NCI-H526 (cell line): ENCODE data around the gene ARHGAP15.

Source experiments
- DNase-seq, 2 experiments: peaks; one replicate each; lab custom pipeline; 2025; lab: John Stamatoyannopoulos, UW

ARHGAP15 gene

GRCh38 chr2:143169105-143169504 is 39.9 kb downstream of the ARHGAP15 start:
- peak in 1 of 2 experiments; percentile 17 for DNase-seq

DNA sequence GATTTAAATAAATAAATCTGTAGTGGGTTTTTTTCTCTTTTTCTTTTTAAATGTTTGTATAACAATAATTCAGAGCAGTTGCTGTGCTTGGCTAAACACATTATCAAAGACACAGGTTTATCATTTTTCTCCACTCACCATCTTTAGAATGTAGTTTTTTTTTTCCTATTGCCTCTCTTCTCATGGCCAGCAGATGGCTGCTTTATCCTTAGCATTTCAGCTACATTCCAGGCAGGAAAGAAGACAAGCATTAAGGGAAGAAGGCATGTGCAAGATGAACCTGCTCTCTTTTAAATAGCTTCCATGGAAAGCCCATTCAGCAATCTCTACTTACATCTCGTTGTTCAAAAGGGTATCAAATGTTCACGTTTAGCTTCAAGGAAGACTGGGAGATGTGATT is 42.6 kb downstream of the ARHGAP15 start:
- DNase-seq: peak in 1 of 2 experiments; percentile 12

- no peak for DNase-seq
These were observed 46.2 kb downstream of the ARHGAP15 start for GRCh38 chr2:143175438-143175837.

GRCh38 chr2:143176606-143177005 is 47.4 kb downstream of the ARHGAP15 start:
- DNase-seq: no peak

- peak; percentile 26 to 59 for DNase-seq
These were observed 48.0 kb downstream of the ARHGAP15 start for GRCh38 chr2:143177096-143177786.

DNA sequence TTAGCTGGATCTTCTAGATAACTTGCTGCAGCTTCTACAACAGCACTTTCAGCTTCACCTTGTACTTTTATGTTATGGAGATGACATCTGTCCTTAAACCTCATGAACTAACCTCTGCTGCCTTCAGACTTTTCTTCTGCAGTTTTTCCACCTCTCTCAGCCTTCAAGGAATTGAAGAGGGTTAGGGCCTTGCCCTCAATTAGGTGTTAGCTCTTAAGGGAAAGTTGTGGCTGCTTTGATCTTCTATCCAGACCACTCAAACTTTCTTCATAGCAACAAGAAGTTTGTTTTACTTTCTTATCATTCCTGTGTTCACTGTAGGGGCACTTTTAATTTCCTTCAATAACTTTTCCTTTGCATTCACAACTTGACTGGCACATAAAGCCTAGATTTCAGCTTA is 52.3 kb downstream of the ARHGAP15 start:
- DNase-seq: no peak

GRCh38 chr2:143182649-143183048 is 53.4 kb downstream of the ARHGAP15 start:
- DNase-seq: no peak

DNA sequence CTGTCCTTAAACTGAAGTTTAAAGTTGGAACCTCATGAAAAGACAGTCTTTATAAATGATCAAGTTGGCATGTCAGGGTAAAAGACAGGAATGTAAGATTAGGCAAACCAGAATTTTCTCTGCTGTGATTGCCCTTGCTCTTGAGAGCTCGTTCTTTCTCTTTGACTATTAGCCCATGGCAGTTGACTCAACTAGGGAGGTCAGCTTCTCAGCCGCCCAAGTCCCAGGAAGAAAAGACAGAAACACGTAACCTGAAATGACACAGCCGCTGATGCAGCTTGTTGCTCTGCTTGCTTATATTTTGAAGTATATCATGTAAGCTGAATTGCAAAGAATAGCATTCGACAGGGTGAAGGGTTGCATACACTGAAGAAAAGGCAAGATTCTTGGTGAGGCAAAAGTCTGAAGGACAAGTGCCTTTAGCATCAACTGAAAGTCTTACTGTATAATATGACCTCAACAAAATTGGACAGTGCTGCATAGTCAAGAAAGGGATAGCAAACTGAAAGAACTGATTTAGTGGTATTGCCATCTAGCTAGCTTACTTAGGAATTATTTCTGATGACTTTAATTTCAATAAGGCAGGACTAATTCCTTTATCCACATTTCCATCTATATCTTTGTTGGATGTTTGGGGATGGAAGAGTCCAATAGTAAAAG is 54.7 kb downstream of the ARHGAP15 start:
- no peak for DNase-seq

DNA sequence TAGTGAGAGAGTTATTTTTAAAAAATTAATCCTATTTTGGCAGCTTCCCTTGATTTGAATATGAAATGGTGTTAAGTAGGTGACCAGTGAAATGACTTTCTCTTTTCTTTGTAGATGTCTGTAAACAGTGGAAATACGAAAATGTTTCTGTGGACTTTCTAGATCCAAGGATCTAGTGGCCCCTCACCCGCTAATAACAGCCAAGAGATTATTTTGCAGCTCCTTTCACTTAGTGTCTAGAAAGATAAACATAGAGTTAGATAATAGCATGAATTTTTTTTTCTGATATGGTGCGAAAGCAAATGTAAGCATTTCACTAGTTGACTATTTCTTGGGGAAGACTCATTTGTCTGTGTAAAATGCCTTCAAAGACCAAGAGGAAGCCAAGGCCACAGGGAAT is 57.7 kb downstream of the ARHGAP15 start:
- no peak for DNase-seq

- no peak for DNase-seq
These were observed 61.2 kb downstream of the ARHGAP15 start for GRCh38 chr2:143190431-143190830.

GRCh38 chr2:143192106-143192505 is 62.9 kb downstream of the ARHGAP15 start:
- DNase-seq: no peak

- no peak for DNase-seq
These were observed 63.5 kb downstream of the ARHGAP15 start for GRCh38 chr2:143192716-143193115.

DNA sequence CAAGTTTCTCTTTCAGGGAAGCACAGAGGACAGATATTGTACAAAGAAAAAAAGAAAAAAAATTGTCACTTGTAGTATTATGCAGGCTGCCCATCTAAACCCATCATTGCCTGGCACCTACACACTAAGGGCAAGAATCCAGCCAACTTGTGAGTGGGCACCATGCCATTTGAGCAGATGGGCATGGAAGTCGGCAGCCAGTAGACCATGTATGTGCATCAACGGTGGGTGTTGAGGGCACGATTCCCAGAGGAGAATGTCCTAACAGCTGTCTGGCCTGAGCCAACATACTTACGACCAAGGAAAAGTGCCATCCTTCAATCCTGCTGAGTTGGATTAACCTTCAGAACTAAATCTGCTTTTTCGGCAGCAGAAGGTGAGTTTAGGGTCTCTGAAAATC is 63.9 kb downstream of the ARHGAP15 start:
- DNase-seq: no peak

DNA sequence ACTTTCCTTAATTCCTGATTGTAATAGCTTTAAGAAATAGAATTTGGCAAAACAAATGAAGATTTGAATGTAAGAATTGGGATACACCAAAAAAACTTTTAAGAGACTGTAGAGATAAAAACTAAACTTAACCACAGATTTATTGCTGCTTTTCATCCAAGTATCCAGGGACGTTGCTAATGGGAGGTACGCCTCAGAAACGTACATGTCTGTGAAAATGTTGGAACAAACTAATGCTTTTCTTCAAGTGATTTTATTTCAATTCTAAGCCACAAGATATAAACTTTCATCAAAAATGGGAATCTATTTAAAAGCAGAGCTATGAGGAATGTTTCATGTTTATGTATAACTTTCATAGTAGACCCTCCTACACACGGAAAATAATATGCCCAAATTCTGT is 66.3 kb downstream of the ARHGAP15 start:
- DNase-seq: no peak

- no peak for DNase-seq
These were observed 74.8 kb downstream of the ARHGAP15 start for GRCh38 chr2:143204062-143204461.

GRCh38 chr2:143205106-143205764 is 76.0 kb downstream of the ARHGAP15 start:
- peak in 1 of 2 experiments; percentile 31 for DNase-seq

GRCh38 chr2:143209570-143210445 is 80.6 kb downstream of the ARHGAP15 start:
- no peak for DNase-seq

DNA sequence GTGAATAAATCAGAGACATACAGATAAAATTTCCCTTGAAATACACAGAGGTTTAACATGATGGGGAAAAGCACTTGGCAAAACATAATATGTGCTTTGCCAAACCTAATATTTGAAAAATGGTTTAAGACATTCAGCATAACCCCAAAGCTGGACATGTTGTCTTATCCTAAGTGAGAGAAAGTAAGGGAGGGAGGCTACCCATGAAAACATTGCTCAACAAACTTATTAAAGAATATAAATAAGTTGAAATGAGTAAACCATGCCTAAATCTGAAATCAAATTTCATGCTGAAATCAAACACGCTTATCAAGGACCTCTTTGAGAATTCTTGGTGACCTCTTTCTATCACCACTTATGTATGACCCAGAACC is 81.2 kb downstream of the ARHGAP15 start:
- DNase-seq: no peak

- no peak for DNase-seq
These were observed 88.4 kb downstream of the ARHGAP15 start for GRCh38 chr2:143217512-143218115.

DNA sequence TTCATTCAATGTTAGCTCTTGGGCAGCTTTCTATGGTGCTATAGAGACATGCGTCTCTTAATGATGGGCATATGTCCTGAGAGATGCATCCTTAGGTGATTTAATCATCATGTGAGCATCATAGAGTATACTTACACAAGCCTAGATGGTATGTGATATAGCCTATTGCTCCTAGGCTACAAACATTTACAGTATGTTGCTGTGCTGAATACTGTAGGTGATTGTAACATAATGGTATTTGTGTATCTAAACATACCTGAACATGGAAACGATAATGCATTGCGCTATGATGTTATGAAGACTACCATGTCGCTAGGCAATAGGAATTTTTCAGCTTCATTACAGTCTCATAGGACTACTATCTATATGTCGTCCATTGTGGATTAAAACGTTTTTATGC is 89.4 kb downstream of the ARHGAP15 start:
- DNase-seq: peak in 1 of 2 experiments; percentile 34

- peak; percentile 88 to 94 for DNase-seq
These were observed 90.0 kb downstream of the ARHGAP15 start for GRCh38 chr2:143219266-143219665.

- DNase-seq: no peak
These were observed 94.3 kb downstream of the ARHGAP15 start for GRCh38 chr2:143223556-143223955.
